HG03558 (cell line): ENCODE data around the gene DYNLT5.
"Not testable (repeated sequence)": the region's sequence is repeated elsewhere in the genome, so short reads cannot be mapped to it uniquely, and the experiment has no call there.

Experiments used
- ATAC-seq: cut with Tn5 transposase; IDR thresholded peaks from one replicate; pipeline ENCODE4 v1.9.1; 2021; ENCODE audit warnings: moderate number of reproducible peaks; ENCODE audit not compliant: unreplicated experiment; ENCODE audit errors: extremely low read depth

DYNLT5 gene, protein sequence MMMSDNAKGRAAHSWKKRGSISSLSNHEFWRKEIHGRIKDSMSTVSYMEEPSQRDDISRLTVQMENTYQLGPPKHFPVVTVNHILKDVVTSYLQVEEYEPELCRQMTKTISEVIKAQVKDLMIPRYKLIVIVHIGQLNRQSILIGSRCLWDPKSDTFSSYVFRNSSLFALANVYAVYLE

DNA sequence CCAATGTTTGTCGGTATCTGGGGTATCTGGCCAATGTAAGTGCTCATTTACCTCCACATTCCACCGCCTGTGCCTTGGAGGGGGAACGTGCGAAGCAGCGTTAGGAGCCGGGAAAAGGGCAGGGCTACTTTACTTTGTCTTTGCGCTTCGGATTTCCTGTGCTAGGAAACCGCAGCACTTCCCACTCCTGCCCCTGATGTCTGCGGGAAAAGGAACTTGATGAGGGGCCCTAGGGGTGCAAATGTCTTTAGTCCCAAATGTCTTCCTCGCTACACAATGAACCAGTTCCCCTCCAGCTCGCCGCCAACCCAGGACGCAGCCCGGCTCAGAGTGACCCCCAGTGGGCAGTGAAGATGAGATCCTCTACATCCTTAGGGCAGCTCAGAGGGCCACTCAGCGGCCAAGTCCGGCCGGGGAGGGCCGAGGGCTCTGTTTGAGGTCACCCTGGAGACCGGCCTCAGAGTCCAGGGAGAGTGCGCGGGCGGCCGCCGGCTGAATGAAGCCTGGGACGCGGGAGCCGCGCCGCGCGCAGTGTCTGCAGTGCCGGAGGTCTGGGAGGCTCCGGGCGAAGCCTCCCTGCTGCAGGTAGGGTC, at the start of gene DYNLT5:
Gene DYNLT5, plus strand, starts transcription at position 460 of the 593 bp plus-strand sequence. CDS start 2,200 bp downstream, outside the sequence.
- no peak for ATAC-seq

DNA sequence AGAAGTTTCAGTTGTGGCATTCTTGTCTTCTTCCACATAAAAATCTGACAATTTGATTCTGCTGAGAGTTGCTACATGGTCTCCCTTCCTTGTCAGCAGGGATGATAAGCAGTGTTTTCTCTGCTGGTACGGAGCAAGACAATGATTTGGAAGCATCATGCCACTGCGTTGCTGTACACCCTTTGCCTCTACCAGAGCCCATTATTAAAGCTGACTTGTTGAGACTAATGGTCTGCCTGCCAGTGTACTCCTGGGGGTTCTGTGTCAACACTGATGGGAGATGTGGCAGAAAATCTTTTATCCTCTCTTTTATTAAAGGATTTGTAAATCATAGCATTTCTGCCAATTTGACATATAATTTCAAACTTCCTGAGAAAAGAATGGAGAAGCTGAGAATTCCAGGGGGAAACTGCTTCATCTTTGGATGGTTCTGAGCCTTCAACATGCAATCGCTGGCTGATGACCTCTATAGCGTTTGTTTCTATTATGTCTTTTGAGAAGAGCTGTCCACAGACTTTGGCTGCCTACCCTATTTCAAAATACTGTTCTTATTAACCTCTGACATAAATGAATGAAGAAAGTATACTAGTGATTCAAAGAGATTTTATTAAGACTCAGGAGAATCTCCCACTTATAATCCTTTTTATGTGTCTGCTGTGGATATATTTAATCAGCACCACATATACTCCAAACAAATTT, 47.9 kb upstream of the DYNLT5 start:
- no peak for ATAC-seq

DNA sequence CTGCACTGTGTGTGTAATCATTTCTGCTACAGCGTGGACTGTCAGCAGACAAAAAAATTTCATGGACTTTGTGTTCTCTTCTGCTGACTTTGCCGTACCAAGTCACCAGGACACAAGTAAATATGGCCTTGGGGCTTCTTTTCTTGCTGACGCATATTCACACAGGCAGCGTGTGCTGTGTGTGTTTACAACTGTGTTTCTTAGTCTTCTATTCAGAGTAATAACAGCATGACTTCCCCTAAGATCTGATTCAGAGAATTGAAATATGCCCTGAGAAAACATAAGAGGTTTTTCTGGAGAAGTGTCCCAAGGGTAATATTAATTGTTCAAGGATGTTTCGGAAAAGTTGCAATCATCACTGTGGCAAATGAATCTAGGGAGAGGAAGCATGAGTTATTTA, 47.1 kb upstream of the DYNLT5 start:
- ATAC-seq: no peak

- ATAC-seq: no peak
Measured at GRCh38 chr1:66711420-66711819, 40.8 kb upstream of the DYNLT5 start.

DNA sequence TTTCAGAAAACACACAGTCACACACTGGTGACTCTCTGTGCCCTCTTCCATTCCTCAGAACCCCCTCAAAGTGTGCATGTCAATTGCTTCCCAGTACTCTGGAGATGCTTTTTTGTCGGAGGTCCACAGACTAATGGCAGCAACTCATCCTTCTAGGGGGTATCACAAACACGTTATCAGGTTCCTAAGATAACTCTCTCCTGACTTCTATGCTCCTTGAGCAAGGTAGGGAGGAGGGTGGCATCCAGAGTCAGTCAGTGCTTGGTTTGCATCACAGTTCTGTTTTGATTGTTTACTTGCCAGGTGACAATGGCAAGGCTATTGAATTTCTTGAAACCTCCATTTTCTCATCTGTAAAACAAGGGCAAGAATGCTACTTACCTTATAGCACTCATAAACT, 39.4 kb upstream of the DYNLT5 start:
- ATAC-seq: no peak

- ATAC-seq: no peak
Measured at GRCh38 chr1:66723985-66724384, 28.3 kb upstream of the DYNLT5 start.

- no peak for ATAC-seq
Measured at GRCh38 chr1:66725885-66726665, 26.2 kb upstream of the DYNLT5 start.

DNA sequence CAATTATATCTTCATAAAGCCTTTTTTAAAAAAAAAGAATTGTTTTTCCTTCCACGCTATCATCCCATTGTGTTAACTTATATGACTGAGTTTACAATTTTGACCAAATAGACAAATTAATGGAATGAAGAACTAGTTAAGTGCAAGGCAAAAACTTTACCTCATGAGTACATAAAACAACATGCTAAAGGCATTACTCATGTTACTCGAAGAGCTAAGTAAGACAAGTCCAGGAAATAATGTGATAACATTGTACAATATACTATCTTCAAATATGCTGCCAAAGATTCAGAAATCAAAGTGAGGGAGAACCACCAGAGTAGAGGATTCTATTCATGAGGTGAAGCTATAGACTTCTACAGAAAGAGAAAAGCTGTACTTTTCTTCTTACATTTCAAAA, 24.2 kb upstream of the DYNLT5 start:
- ATAC-seq: no peak

GRCh38 chr1:66728716-66729115, 23.5 kb upstream of the DYNLT5 start:
- ATAC-seq: not testable (repeated sequence)

GRCh38 chr1:66729119-66729518, 23.1 kb upstream of the DYNLT5 start:
- ATAC-seq: no peak

- ATAC-seq: no peak
Measured at GRCh38 chr1:66729523-66729922, 22.7 kb upstream of the DYNLT5 start.

DNA sequence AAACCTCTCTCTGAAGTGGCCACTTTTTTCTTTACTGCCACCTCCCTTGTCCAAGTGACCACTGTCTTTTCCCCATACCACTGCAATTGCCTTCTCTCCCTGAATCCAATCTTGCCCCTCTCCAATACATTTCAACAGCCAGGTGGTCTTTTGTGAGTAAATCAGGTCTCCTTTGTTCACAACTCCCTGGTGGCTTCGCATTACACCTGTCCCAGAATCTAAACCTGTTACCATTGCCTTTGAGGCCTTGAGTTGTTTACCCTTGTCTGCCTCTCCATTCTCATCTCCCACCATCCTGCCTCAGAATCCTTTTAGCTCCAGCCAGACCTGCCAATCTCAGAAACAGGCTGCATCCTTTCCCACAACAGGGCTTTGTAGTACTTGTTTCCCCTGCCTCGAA, 21.8 kb upstream of the DYNLT5 start:
- no peak for ATAC-seq

- ATAC-seq: peak; percentile 45
Measured at GRCh38 chr1:66731170-66731865, 20.9 kb upstream of the DYNLT5 start.

- ATAC-seq: no peak
Measured at GRCh38 chr1:66732407-66733166, 19.7 kb upstream of the DYNLT5 start.

GRCh38 chr1:66733348-66734017, 18.8 kb upstream of the DYNLT5 start:
- no peak for ATAC-seq

DNA sequence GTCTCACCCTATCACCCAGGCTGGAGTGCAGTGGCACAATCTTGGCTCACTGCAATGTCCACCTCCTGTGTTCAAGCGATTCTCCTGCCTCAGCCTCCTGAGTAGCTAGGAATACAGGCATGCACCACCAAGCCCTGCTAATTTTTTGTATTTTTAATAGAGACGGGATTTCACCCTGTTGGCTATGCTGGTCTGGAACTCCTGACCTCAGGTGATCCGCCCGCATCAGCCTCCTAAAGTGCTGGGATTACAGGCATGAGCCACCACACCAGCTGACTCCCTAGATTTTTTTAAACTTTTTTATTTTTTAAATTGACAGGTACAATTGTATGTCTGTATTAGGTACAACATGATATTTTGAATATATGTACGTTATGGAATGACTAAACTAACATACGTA, 17.7 kb upstream of the DYNLT5 start:
- not testable (repeated sequence) for ATAC-seq

DNA sequence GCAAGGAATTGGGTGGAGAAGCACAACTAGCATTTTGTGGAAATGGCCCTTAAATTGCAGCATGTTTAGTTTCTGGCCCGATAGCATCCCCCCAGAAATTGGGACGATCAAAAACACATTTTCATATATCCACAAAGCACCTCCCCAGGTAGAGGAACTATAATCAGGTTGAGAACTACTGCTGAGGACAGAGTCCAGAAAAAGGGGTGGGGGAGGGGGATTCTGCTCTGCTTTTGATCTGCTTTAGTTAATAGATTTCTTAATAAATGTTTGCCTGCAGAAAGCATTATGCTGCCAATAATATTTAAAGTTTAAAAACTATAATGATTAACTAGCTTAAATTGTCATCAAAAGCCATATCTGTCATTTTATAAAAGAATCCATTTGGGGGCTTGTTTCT, 14.4 kb upstream of the DYNLT5 start:
- no peak for ATAC-seq

DNA sequence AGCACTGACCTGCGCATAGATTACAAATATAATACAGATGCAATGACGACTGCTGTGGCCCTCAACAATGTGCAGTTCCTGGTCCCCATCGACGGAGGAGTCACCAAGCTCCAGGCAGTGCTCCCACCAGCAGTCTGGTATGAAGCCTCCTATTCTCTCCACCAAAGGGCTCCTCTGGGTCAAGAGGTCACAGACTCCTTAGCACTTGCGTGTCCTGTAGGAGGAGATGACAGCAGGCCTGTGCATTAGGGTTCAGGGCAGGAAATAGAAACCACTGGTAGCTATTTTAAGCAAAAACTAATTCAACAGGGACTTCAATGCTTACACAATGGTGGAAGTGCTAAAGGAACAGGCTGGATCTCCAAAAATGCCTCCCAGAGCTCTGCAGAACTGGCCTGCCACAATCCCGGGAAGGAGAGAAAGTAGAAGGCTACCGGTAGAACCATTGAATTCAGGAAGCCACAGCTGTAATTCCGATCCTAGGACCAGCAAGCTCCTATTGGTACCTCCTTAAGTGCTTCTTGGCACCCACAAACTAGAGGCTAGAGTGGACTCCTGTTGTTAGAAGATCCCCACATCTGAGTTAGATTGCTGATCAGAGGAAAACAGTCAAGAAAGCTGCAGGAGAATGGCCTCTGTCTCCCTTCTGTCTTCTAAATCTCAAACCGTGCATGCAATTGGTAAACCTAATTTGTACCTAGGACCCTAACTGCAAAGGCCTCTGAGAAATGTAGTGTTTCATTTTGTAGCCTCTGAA, 12.7 kb upstream of the DYNLT5 start:
- no peak for ATAC-seq
